GM12878 (cell line): ENCODE data around the gene ELN. TPM values are rescaled to one million over a fixed set of nuclear protein-coding genes. Genes with fewer than 3 reads are reported as not detected.

Source experiments
- ATAC-seq: fragments of 200-7000 bp; cut with Tn5 transposase; 3 replicates; pipeline ENCODE4 v1.9.1; 2020; ENCODE audit warnings: mild to moderate bottlenecking, moderate library complexity
- BruUV-seq: library from RNA; stranded (reverse); fragments of 400-500 nt; replicated peaks from 2 replicates; lab custom pipeline; 2021; lab: Mats Ljungman, UMichigan
- CTCF ChIA-PET: fragments of 300-600 bp; sonication (Branson Sonifier 250); formaldehyde crosslinking; extraction: SDS; loops from one replicate; lab custom pipeline; 2021; ENCODE audit warnings: inconsistent platforms; lab: Yijun Ruan, JAX
- POLR2A ChIA-PET: fragments of 350-600 bp; formaldehyde crosslinking; extraction: SDS; loops from one replicate; lab custom pipeline; 2021; ENCODE audit warnings: inconsistent platforms; lab: Charles Lee
- RAD21 ChIA-PET: fragments of 300-600 bp; sonication (Branson Sonifier 250); formaldehyde crosslinking; loops from one replicate; lab custom pipeline; 2023; ENCODE audit warnings: antibody characterized with exemption; ENCODE audit not compliant: unreplicated experiment; lab: Charles Lee
- SMC1A ChIA-PET: fragments of 300-600 bp; sonication (Branson Sonifier 250); formaldehyde crosslinking; loops from one replicate; lab custom pipeline; 2023; ENCODE audit not compliant: unreplicated experiment, uncharacterized antibody; lab: Charles Lee
- DNase-seq: peaks from one replicate; pipeline ENCODE4 v3.0.0-alpha.2; 2011; ENCODE audit warnings: low read depth, low spot score
- FAIRE-seq: peaks from 3 replicates; lab custom pipeline; 2011; peaks lifted over from hg19 to GRCh38; lab: Jason Lieb, UNC
- H2AFZ ChIP-seq: 2 replicates; pipeline ENCODE4 v1.6.0; 2011; ENCODE audit warnings: low read depth, low read length, control low read depth; ENCODE audit not compliant: control insufficient read depth
- H3K27ac ChIP-seq: 2 replicates; pipeline ENCODE4 v1.5.1; 2011; ENCODE audit warnings: control low read depth; ENCODE audit not compliant: control insufficient read depth, insufficient read depth
- H3K27me3 ChIP-seq, 2 experiments: replicated peaks in 1 of 2; 2 replicates each; pipeline versions ENCODE4 v1.6.0 to v1.6.1; 2011; ENCODE audit warnings: low read length in 1 of 2; ENCODE audit not compliant: control insufficient read depth in 2 of 2, insufficient read depth in 2 of 2
- H3K36me3 ChIP-seq, 2 experiments: 2 replicates each; pipeline ENCODE4 v1.5.1; 2011; ENCODE audit warnings: low read length in 1 of 2; ENCODE audit not compliant: control insufficient read depth in 2 of 2, insufficient read depth in 2 of 2
- H3K4me1 ChIP-seq: 2 replicates; pipeline ENCODE4 v1.6.1; 2011; ENCODE audit warnings: mild to moderate bottlenecking, low read length, moderate library complexity, mixed read lengths; ENCODE audit not compliant: control insufficient read depth, insufficient read depth
- H3K4me2 ChIP-seq: 2 replicates; pipeline ENCODE4 v1.6.0; 2011; ENCODE audit warnings: control low read depth; ENCODE audit not compliant: control insufficient read depth, insufficient read depth
- H3K4me3 ChIP-seq: fragments of 200-600 bp; sonication (generic); 2 replicates; pipeline ENCODE4 v1.5.1; 2016
- H3K79me2 ChIP-seq: 2 replicates; pipeline ENCODE4 v1.6.0; 2011; ENCODE audit warnings: low read length; ENCODE audit not compliant: control insufficient read depth, insufficient read depth
- H3K9ac ChIP-seq: 2 replicates; pipeline ENCODE4 v1.8.0; 2011; ENCODE audit warnings: low read length, control low read depth, mixed read lengths; ENCODE audit not compliant: control insufficient read depth, insufficient read depth
- H3K9me3 ChIP-seq: replicated peaks from 3 replicates; pipeline ENCODE4 v1.5.1; 2011; ENCODE audit warnings: mild to moderate bottlenecking, low read length; ENCODE audit not compliant: control insufficient read depth, insufficient read depth
- H4K20me1 ChIP-seq: 2 replicates; pipeline ENCODE4 v1.6.0; 2011; ENCODE audit not compliant: control insufficient read depth, insufficient read depth
- EP300 ChIP-seq, 2 experiments: fragments of 150-350 bp in 1 of 2; IDR thresholded peaks; 2 replicates each; pipeline ENCODE4 v1.6.1; 2011 to 2012; ENCODE audit warnings: low read depth in 2 of 2, low read length in 2 of 2, borderline replicate concordance in 1 of 2, improper control_type of control experiment in 1 of 2, inconsistent platforms in 1 of 2; ENCODE audit not compliant: control insufficient read depth in 1 of 2
- EZH2 ChIP-seq: IDR thresholded peaks from 2 replicates; pipeline ENCODE4 v1.6.1; 2012; ENCODE audit warnings: low read depth, mild to moderate bottlenecking, control low read depth, inconsistent platforms, low read length, borderline replicate concordance; ENCODE audit not compliant: control insufficient read depth
- HDAC6 ChIP-seq: fragments of 200-600 bp; sonication (generic); IDR thresholded peaks from one replicate; pipeline ENCODE4 v1.8.0; 2017; ENCODE audit warnings: antibody characterized with exemption; ENCODE audit not compliant: unreplicated experiment
- MEF2B ChIP-seq: fragments of 450-650 bp; IDR thresholded peaks from 2 replicates; pipeline ENCODE4 v1.6.1; 2018; ENCODE audit warnings: mild to moderate bottlenecking, moderate library complexity; ENCODE audit not compliant: partially characterized antibody, poor library complexity, severe bottlenecking
- PAX8 ChIP-seq: fragments of 450-650 bp; IDR thresholded peaks from 2 replicates; pipeline ENCODE4 v1.6.1; 2017; ENCODE audit warnings: mild to moderate bottlenecking, moderate library complexity
- RAD51 ChIP-seq: fragments of 450-650 bp; IDR thresholded peaks from 2 replicates; pipeline ENCODE4 v1.6.1; 2016; ENCODE audit warnings: moderate library complexity, mild to moderate bottlenecking, inconsistent platforms
- RBBP5 ChIP-seq: fragments of 200-600 bp; sonication (generic); conservative IDR thresholded peaks from 2 replicates; pipeline ENCODE4 v1.6.1; 2016
- RUNX3 ChIP-seq: IDR thresholded peaks from 2 replicates; pipeline ENCODE4 v1.6.1; 2012; ENCODE audit warnings: low read length, inconsistent platforms
- TAF1 ChIP-seq: IDR thresholded peaks from 2 replicates; pipeline ENCODE4 v1.6.1; 2011; ENCODE audit warnings: mild to moderate bottlenecking, low read depth, low read length, borderline replicate concordance
- WGBS: methylation state at CpG from one replicate; pipeline ENCODE4 v1.1.6; 2016; ENCODE audit warnings: low lambda C conversion rate; ENCODE audit not compliant: insufficient replicate concordance, insufficient coverage; ENCODE audit errors: missing lambda C conversion rate; 5-methylcytosine and 5-hydroxymethylcytosine counted together
- in situ Hi-C: fragments of 300-500 bp; cut with MboI; formaldehyde crosslinking; loops from 9 replicates; pipeline ENCODE4 v1.14.3; 2018; ENCODE audit warnings: mixed read lengths
- intact Hi-C: fragments of 100-400 bp; cut with micrococcal nuclease; formaldehyde crosslinking; loops from one replicate; pipeline ENCODE4 v1.14.2; 2022; ENCODE audit not compliant: unreplicated experiment
- polyA plus RNA-seq, 11 experiments: library from polyadenylated mRNA; depleted of rRNA in 4 of 11; unstranded in 6 of 11; stranded (reverse) in 5 of 11; fragments of >200 nt; fragmentation: Nextera tagmentation in 4 of 11; fragmentation: Illumina TruSeq in 1 of 11; extraction: Ambion mirVana in 4 of 11; extraction: Trizol in 1 of 11; gene quantifications; 1 replicate in 1 of 11; 2 replicates in 10 of 11; pipeline versions ENCODE4 v1.2.1 to v1.2.3, GENCODE V29; 2011 to 2016; ENCODE audit warnings: inconsistent platforms in 2 of 11, missing spikeins in 2 of 11, low read depth in 1 of 11
- total RNA-seq, 4 experiments: library from RNA; depleted of rRNA in 3 of 4; stranded (reverse); fragments of >200 nt in 3 of 4; fragmentation: Illumina TruSeq in 1 of 4; extraction: Trizol in 1 of 4; gene quantifications; 2 replicates each; pipeline versions ENCODE4 v1.2.1 to v1.2.3, GENCODE V29; 2013 to 2021
- TF ChIP-seq, protein P1 (sequence below): IDR thresholded peaks from 2 replicates; pipeline ENCODE4 v1.6.1; 2011; ENCODE audit warnings: low read depth, mild to moderate bottlenecking, low read length, moderate library complexity, borderline replicate concordance; ENCODE audit errors: extremely low read depth
- TF ChIP-seq, protein P2 (sequence below): fragments of 450-650 bp; formaldehyde crosslinking; IDR thresholded peaks from 2 replicates; pipeline ENCODE4 v1.4.0; 2020; ENCODE audit warnings: mild to moderate bottlenecking, moderate library complexity
- TF ChIP-seq, protein P3 (sequence below): IDR thresholded peaks from 2 replicates; pipeline ENCODE4 v1.6.1; 2011; ENCODE audit warnings: low read depth, low read length, improper control_type of control experiment, borderline replicate concordance

Gene ELN
- total and polyA plus RNA-seq, 10 of the 15 experiments (the other 5 are each of a cell fraction or from before 2014, with no cell fraction given), result 0.08 to 0.27 (median 0.23) TPM; not detected in 7

- Histone ChIP-seq H3K79me2 (no peaks in the 10 kb centered on the region), H3K4me3 (no peak overlapping the region), H3K27me3 (peaks cover 2% of the 10 kb centered on the region in 2 experiments; a peak in 3 of 4 replicates), H2AFZ (no peak overlapping the region), H3K4me2 (no peak overlapping the region), H4K20me1 (no peaks in the 10 kb centered on the region), H3K9me3 (no peaks in the 10 kb centered on the region), H3K4me1 (no peaks in the 10 kb centered on the region), H3K36me3 (no peaks in the 10 kb centered on the region), H3K9ac (no peak overlapping the region), H3K27ac (no peak overlapping the region)
- intact Hi-C loops, result no loop called here
- in situ Hi-C loops, result loop anchor here (5.0 kb wide), 1 partner anchor 156 kb away; no protein-coding TSS in a partner anchor
- POLR2A ChIA-PET, result no interaction called here
- no TSS peak for BruUV-seq
- CTCF ChIA-PET, result no interaction called here
- TF ChIP-seq RAD51, result no peak
- TF ChIP-seq EP300 (IDR thresholded peaks at IDR 0.05; ENCODE audit: borderline replicate concordance in 1 of 2, control insufficient read depth in 1 of 2, low read depth in 2 of 2, low read length in 2 of 2), result no peak
- TF ChIP-seq PAX8, result no peak
- TF ChIP-seq MEF2B, result no peak
- TF ChIP-seq, protein P1, sequence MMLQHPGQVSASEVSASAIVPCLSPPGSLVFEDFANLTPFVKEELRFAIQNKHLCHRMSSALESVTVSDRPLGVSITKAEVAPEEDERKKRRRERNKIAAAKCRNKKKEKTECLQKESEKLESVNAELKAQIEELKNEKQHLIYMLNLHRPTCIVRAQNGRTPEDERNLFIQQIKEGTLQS, result no peak
- TF ChIP-seq EZH2, result no peak
- TF ChIP-seq, protein P2, sequence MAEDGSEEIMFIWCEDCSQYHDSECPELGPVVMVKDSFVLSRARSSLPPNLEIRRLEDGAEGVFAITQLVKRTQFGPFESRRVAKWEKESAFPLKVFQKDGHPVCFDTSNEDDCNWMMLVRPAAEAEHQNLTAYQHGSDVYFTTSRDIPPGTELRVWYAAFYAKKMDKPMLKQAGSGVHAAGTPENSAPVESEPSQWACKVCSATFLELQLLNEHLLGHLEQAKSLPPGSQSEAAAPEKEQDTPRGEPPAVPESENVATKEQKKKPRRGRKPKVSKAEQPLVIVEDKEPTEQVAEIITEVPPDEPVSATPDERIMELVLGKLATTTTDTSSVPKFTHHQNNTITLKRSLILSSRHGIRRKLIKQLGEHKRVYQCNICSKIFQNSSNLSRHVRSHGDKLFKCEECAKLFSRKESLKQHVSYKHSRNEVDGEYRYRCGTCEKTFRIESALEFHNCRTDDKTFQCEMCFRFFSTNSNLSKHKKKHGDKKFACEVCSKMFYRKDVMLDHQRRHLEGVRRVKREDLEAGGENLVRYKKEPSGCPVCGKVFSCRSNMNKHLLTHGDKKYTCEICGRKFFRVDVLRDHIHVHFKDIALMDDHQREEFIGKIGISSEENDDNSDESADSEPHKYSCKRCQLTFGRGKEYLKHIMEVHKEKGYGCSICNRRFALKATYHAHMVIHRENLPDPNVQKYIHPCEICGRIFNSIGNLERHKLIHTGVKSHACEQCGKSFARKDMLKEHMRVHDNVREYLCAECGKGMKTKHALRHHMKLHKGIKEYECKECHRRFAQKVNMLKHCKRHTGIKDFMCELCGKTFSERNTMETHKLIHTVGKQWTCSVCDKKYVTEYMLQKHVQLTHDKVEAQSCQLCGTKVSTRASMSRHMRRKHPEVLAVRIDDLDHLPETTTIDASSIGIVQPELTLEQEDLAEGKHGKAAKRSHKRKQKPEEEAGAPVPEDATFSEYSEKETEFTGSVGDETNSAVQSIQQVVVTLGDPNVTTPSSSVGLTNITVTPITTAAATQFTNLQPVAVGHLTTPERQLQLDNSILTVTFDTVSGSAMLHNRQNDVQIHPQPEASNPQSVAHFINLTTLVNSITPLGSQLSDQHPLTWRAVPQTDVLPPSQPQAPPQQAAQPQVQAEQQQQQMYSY, result no peak
- no peak for TF ChIP-seq HDAC6
- no peak for TF ChIP-seq TAF1
- no peak for TF ChIP-seq RUNX3
- TF ChIP-seq, protein P3, sequence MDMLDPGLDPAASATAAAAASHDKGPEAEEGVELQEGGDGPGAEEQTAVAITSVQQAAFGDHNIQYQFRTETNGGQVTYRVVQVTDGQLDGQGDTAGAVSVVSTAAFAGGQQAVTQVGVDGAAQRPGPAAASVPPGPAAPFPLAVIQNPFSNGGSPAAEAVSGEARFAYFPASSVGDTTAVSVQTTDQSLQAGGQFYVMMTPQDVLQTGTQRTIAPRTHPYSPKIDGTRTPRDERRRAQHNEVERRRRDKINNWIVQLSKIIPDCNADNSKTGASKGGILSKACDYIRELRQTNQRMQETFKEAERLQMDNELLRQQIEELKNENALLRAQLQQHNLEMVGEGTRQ, result no peak
- no peak for TF ChIP-seq RBBP5
- RAD21 ChIA-PET, result no interaction called here
- SMC1A ChIA-PET, result no interaction called here
- ATAC-seq (no peak), DNase-seq (no peak), FAIRE-seq (no peak)
- 11% methylated on average over 12 of the region's 12 CpGs for WGBS
These were observed 4.9 kb upstream of the ELN start for GRCh38 chr7:74023092-74023536.
